Fibroblast of lung (primary cell): ENCODE measurements around the gene SLC24A3. TPM values are rescaled to one million over a fixed set of nuclear protein-coding genes. Genes with fewer than 3 reads are reported as not detected.

Experiments
- DNase-seq, 2 donors: peaks; one replicate each; pipeline versions ENCODE4 v3.0.0 to v3.0.0-alpha.2; 2010; ENCODE audit warnings: low read depth in 2 of 2
- H2AFZ ChIP-seq: 2 replicates; pipeline ENCODE4 v1.5.1; 2012; ENCODE audit warnings: low read length, control low read depth, inconsistent platforms
- H3K27ac ChIP-seq: 2 replicates; pipeline ENCODE4 v1.5.1; 2011; ENCODE audit warnings: low read length, control low read depth; ENCODE audit not compliant: insufficient read depth
- H3K27me3 ChIP-seq: 2 replicates; pipeline ENCODE4 v1.5.1; 2011; ENCODE audit warnings: mild to moderate bottlenecking, low read length; ENCODE audit not compliant: control insufficient read depth, insufficient read depth
- H3K36me3 ChIP-seq: 2 replicates; pipeline ENCODE4 v1.5.1; 2011; ENCODE audit warnings: low read length; ENCODE audit not compliant: control insufficient read depth, insufficient read depth
- H3K4me1 ChIP-seq: 2 replicates; pipeline ENCODE4 v1.5.1; 2011; ENCODE audit warnings: low read length; ENCODE audit not compliant: control insufficient read depth, insufficient read depth; ENCODE audit errors: extremely low read depth
- H3K4me2 ChIP-seq: 2 replicates; pipeline ENCODE4 v1.5.1; 2011; ENCODE audit warnings: low read length, control low read depth; ENCODE audit not compliant: insufficient read depth; ENCODE audit errors: extremely low read depth
- H3K4me3 ChIP-seq, 4 experiments: fragments of 200-600 bp in 1 of 4; sonication (generic) in 1 of 4; replicated peaks in 1 of 4; 2 replicates each; pipeline ENCODE4 v1.5.1; 2011 to 2016; ENCODE audit warnings: low read length in 4 of 4, low read depth in 3 of 4, mild to moderate bottlenecking in 3 of 4, control low read depth in 2 of 4, inconsistent platforms in 1 of 4, mixed read lengths in 1 of 4; ENCODE audit not compliant: insufficient read depth in 1 of 4; ENCODE audit errors: control extremely low read depth in 1 of 4
- H3K79me2 ChIP-seq: 2 replicates; pipeline ENCODE4 v1.5.1; 2012; ENCODE audit warnings: mild to moderate bottlenecking, low read length, inconsistent platforms; ENCODE audit not compliant: control insufficient read depth, insufficient read depth
- H3K9ac ChIP-seq: 2 replicates; pipeline ENCODE4 v1.5.1; 2011; ENCODE audit warnings: mild to moderate bottlenecking, low read length, control low read depth; ENCODE audit not compliant: insufficient read depth
- H3K9me3 ChIP-seq: 2 replicates; pipeline ENCODE4 v1.5.1; 2012; ENCODE audit warnings: low read depth, low read length; ENCODE audit not compliant: control insufficient read depth, insufficient read depth
- H4K20me1 ChIP-seq: 2 replicates; pipeline ENCODE4 v1.5.1; 2011; ENCODE audit warnings: low read length; ENCODE audit not compliant: control insufficient read depth, insufficient read depth; ENCODE audit errors: extremely low read depth
- EZH2 ChIP-seq: IDR thresholded peaks from 2 replicates; pipeline ENCODE4 v1.5.1; 2012; ENCODE audit warnings: low read length, control low read depth, mild to moderate bottlenecking; ENCODE audit errors: missing control alignments
- polyA plus RNA-seq, 2 donors: library from polyadenylated mRNA; depleted of rRNA in 1 of 2; stranded (reverse) in 1 of 2; unstranded in 1 of 2; fragments of >200 nt; gene quantifications; 2 replicates each; pipeline ENCODE4 v1.2.1, GENCODE V29; 2011 to 2012; ENCODE audit warnings: missing spikeins in 1 of 2
- total RNA-seq: library from RNA; depleted of rRNA; stranded (reverse); fragments of >200 nt; gene quantifications from 2 replicates; pipeline ENCODE4 v1.2.1, GENCODE V29; 2014
- TF ChIP-seq, protein P1 (sequence below), 2 donors: IDR thresholded peaks in 1 of 2; conservative IDR thresholded peaks in 1 of 2; 1 replicate in 1 of 2; 2 replicates in 1 of 2; pipeline ENCODE4 v1.5.1; 2011 to 2012; ENCODE audit warnings: low read length in 2 of 2, control low read depth in 1 of 2, inconsistent platforms in 1 of 2, low read depth in 1 of 2, mild to moderate bottlenecking in 1 of 2

The SLC24A3 gene
- total and polyA plus RNA-seq, 2 donors (not counting 1 experiment from before 2014, with no cell fraction given): 0.03 to 1.8 TPM

DNA sequence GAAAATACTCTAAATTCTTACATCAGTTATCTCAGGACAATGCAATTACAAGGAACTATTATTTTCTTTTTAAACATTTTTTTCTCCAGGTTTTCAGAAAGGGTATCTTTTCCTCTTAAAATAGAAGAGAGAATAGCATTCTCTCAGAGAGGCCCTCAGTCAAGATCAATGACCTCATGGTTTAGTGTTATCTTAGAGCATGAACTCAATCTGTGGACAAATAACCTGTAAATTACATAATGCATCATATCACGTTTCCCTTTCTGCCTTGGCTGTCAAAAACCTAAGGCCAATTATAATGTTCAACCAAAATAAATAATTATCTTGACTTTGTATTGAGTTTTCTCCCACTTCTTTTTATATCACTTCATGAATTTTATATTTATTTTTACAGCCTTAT lies 202.2 kb downstream of the SLC24A3 start:
- Histone ChIP-seq H3K4me2 (no peak overlapping the region), H3K9me3 (no peaks in the 10 kb centered on the region), H3K9ac (no peak overlapping the region), H3K4me1 (no peaks in the 10 kb centered on the region), H3K27ac (no peak overlapping the region), H4K20me1 (no peaks in the 10 kb centered on the region), H3K36me3 (no peaks in the 10 kb centered on the region), H2AFZ (no peak overlapping the region), H3K27me3 (no peaks in the 10 kb centered on the region), H3K4me3 (no peak overlapping the region), H3K79me2 (no peaks in the 10 kb centered on the region)
- TF ChIP-seq, protein P1, sequence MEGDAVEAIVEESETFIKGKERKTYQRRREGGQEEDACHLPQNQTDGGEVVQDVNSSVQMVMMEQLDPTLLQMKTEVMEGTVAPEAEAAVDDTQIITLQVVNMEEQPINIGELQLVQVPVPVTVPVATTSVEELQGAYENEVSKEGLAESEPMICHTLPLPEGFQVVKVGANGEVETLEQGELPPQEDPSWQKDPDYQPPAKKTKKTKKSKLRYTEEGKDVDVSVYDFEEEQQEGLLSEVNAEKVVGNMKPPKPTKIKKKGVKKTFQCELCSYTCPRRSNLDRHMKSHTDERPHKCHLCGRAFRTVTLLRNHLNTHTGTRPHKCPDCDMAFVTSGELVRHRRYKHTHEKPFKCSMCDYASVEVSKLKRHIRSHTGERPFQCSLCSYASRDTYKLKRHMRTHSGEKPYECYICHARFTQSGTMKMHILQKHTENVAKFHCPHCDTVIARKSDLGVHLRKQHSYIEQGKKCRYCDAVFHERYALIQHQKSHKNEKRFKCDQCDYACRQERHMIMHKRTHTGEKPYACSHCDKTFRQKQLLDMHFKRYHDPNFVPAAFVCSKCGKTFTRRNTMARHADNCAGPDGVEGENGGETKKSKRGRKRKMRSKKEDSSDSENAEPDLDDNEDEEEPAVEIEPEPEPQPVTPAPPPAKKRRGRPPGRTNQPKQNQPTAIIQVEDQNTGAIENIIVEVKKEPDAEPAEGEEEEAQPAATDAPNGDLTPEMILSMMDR (conservative IDR thresholded peaks at IDR 0.05 in 1 of 2, IDR thresholded peaks at IDR 0.05 in 1 of 2; ENCODE audit: low read depth in 1 of 2, low read length in 2 of 2): no peak
- no peak for TF ChIP-seq EZH2
- DNase-seq: no peak

- Histone ChIP-seq H3K4me1 (no peaks in the 10 kb centered on the region), H3K36me3 (no peaks in the 10 kb centered on the region), H3K4me2 (no peak overlapping the region), H4K20me1 (no peaks in the 10 kb centered on the region), H3K27me3 (no peaks in the 10 kb centered on the region), H3K9me3 (no peaks in the 10 kb centered on the region), H3K79me2 (no peaks in the 10 kb centered on the region), H3K9ac (no peak overlapping the region), H2AFZ (no peak overlapping the region), H3K4me3 (no peak overlapping the region), H3K27ac (no peak overlapping the region)
- TF ChIP-seq, protein P1 (conservative IDR thresholded peaks at IDR 0.05 in 1 of 2, IDR thresholded peaks at IDR 0.05 in 1 of 2; ENCODE audit: low read depth in 1 of 2, low read length in 2 of 2): no peak
- TF ChIP-seq EZH2: no peak
- DNase-seq: no peak
Measured at GRCh38 chr20:19415786-19416185, 203.3 kb downstream of the SLC24A3 start.

DNA sequence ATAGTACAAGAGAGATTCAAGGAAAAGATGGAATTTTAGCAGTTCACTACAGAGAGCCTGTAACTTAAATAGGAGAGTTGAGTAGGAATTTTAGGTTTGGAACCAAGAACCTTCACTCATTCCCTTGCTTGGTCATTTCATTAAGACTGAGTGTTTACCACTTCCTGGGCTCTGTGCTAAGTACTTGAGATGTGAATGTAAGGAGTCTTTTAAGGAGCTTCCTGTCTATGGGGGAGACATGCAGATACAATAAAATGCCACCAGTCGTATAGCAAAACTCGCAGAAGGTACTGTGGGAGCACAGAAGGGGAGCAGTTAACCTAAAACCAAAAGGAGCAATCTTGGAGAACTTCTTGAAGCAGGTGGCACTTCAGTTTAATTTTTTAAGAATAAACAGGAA lies 204.2 kb downstream of the SLC24A3 start:
- no peak overlapping the region for H3K9ac ChIP-seq
- DNase-seq: no peak

More for the DNA sequence above, 204.2 kb downstream of the SLC24A3 start:
- H3K79me2 ChIP-seq: no peaks in the 10 kb centered on the region
- no peaks in the 10 kb centered on the region for H3K36me3 ChIP-seq
- H3K4me3 ChIP-seq: no peak overlapping the region
- H3K4me1 ChIP-seq: no peaks in the 10 kb centered on the region
- H3K27me3 ChIP-seq: no peaks in the 10 kb centered on the region
- no peaks in the 10 kb centered on the region for H4K20me1 ChIP-seq
- no peak overlapping the region for H2AFZ ChIP-seq
- no peak overlapping the region for H3K4me2 ChIP-seq
- H3K27ac ChIP-seq: no peak overlapping the region
- TF ChIP-seq EZH2: no peak
- TF ChIP-seq, protein P1 (conservative IDR thresholded peaks at IDR 0.05 in 1 of 2, IDR thresholded peaks at IDR 0.05 in 1 of 2; ENCODE audit: low read depth in 1 of 2, low read length in 2 of 2): no peak
- H3K9me3 ChIP-seq: no peaks in the 10 kb centered on the region
